Adipocyte (in vitro differentiated cells): ENCODE measurements around the gene FHL3.
"Not testable (repeated sequence)": the region's sequence is repeated elsewhere in the genome, so short reads cannot be mapped to it uniquely, and the experiment has no call there.

Experiments used
- DNase-seq: peaks from one replicate; pipeline ENCODE4 v3.0.0-alpha.2; 2015; ENCODE audit warnings: low read depth
- H3K27me3 ChIP-seq: replicated peaks from 2 replicates; pipeline ENCODE4 v1.7.0; 2013; ENCODE audit warnings: mild to moderate bottlenecking, low read length, moderate library complexity; ENCODE audit not compliant: control insufficient read depth, insufficient read depth
- H3K36me3 ChIP-seq: 2 replicates; pipeline ENCODE4 v1.7.0; 2013; ENCODE audit warnings: low read length, mild to moderate bottlenecking, moderate library complexity; ENCODE audit not compliant: control insufficient read depth, insufficient read depth, severe bottlenecking
- H3K4me1 ChIP-seq: 2 replicates; pipeline ENCODE4 v1.7.0; 2013; ENCODE audit warnings: mild to moderate bottlenecking, low read length, moderate library complexity; ENCODE audit not compliant: control insufficient read depth, insufficient read depth
- H3K4me3 ChIP-seq: 2 replicates; pipeline ENCODE4 v1.7.0; 2013; ENCODE audit warnings: mild to moderate bottlenecking, low read length, moderate library complexity
- H3K9ac ChIP-seq: 2 replicates; pipeline ENCODE4 v1.7.0; 2013; ENCODE audit warnings: mild to moderate bottlenecking, low read length, moderate library complexity
- H3K9me3 ChIP-seq: 2 replicates; pipeline ENCODE4 v1.7.0; 2013; ENCODE audit warnings: mild to moderate bottlenecking, low read length, moderate library complexity; ENCODE audit not compliant: control insufficient read depth

The FHL3 gene

GRCh38 chr1:38044221-38045215 is 39.2 kb upstream of the FHL3 start:
- peaks cover 72% of the 10 kb centered on the region for H3K27me3 ChIP-seq
- H3K4me3 ChIP-seq = peak overlapping the region; percentile 68
- H3K9me3 ChIP-seq = no peaks in the 10 kb centered on the region
- H3K4me1 ChIP-seq = peaks cover 7% of the 10 kb centered on the region
- DNase-seq = no peak
- H3K36me3 ChIP-seq = no peaks in the 10 kb centered on the region
- H3K9ac ChIP-seq = no peak overlapping the region

GRCh38 chr1:38043036-38043747 is 37.9 kb upstream of the FHL3 start:
- DNase-seq = no peak
- Histone ChIP-seq H3K36me3 (no peaks in the 10 kb centered on the region), H3K4me3 (no peak overlapping the region), H3K9ac (no peak overlapping the region), H3K9me3 (no peaks in the 10 kb centered on the region), H3K27me3 (peaks cover 60% of the 10 kb centered on the region), H3K4me1 (peaks cover 15% of the 10 kb centered on the region)

GRCh38 chr1:38041936-38042834 is 36.9 kb upstream of the FHL3 start:
- H3K4me3 ChIP-seq = no peak overlapping the region
- H3K4me1 ChIP-seq = peaks cover 10% of the 10 kb centered on the region
- H3K9me3 ChIP-seq = no peaks in the 10 kb centered on the region
- DNase-seq = no peak
- peaks cover 53% of the 10 kb centered on the region for H3K27me3 ChIP-seq
- H3K9ac ChIP-seq = no peak overlapping the region
- H3K36me3 ChIP-seq = no peaks in the 10 kb centered on the region

- Histone ChIP-seq H3K27me3 (peaks cover 51% of the 10 kb centered on the region), H3K36me3 (no peaks in the 10 kb centered on the region), H3K9ac (no peak overlapping the region), H3K4me1 (peaks cover 10% of the 10 kb centered on the region), H3K9me3 (no peaks in the 10 kb centered on the region), H3K4me3 (no peak overlapping the region)
- DNase-seq = no peak
These were observed 34.2 kb upstream of the FHL3 start for GRCh38 chr1:38039331-38040088.

- Histone ChIP-seq H3K27me3 (peaks cover 44% of the 10 kb centered on the region), H3K9me3 (no peaks in the 10 kb centered on the region), H3K4me1 (peaks cover 7% of the 10 kb centered on the region), H3K36me3 (no peaks in the 10 kb centered on the region), H3K4me3 (no peak overlapping the region), H3K9ac (no peak overlapping the region)
- DNase-seq = peak; percentile 31
These were observed 33.5 kb upstream of the FHL3 start for GRCh38 chr1:38038861-38039260.

GRCh38 chr1:38037221-38037939 is 32.1 kb upstream of the FHL3 start:
- peaks cover 29% of the 10 kb centered on the region for H3K27me3 ChIP-seq
- no peak for DNase-seq
- H3K36me3 ChIP-seq = no peaks in the 10 kb centered on the region

DNA sequence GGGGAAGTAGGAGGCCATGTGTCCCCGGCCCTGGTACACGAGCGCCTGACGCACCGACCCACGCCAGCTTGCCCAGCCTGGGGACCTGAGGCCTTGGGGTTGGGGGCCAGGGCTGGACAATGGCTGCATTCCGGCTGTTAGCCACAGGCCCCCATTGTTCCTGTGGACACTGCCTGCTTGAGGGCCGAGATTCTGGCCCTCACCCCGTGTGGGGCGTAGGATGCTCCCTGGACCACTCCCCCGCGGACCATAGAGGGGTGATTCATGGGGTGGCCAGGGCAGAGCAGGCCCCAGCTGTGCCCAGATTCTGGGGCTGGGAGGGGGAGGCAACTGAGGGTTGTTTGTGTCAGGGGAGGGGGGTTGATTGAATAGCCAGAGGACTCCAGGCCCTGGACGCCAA is 29.6 kb upstream of the FHL3 start:
- no peak for DNase-seq
- Histone ChIP-seq H3K9ac (no peak overlapping the region), H3K4me3 (no peak overlapping the region), H3K4me1 (peaks cover 17% of the 10 kb centered on the region), H3K9me3 (no peaks in the 10 kb centered on the region), H3K36me3 (no peaks in the 10 kb centered on the region), H3K27me3 (peaks cover 4% of the 10 kb centered on the region)

More at GRCh38 chr1:38037221-38037939, 32.1 kb upstream of the FHL3 start:
- Histone ChIP-seq H3K9ac (no peak overlapping the region), H3K4me1 (peaks cover 7% of the 10 kb centered on the region), H3K4me3 (no peak overlapping the region), H3K9me3 (no peaks in the 10 kb centered on the region)

- not testable (repeated sequence) for DNase-seq, H3K4me3 ChIP-seq, H3K9me3 ChIP-seq
These were observed 27.7 kb upstream of the FHL3 start for GRCh38 chr1:38032992-38033391.

DNA sequence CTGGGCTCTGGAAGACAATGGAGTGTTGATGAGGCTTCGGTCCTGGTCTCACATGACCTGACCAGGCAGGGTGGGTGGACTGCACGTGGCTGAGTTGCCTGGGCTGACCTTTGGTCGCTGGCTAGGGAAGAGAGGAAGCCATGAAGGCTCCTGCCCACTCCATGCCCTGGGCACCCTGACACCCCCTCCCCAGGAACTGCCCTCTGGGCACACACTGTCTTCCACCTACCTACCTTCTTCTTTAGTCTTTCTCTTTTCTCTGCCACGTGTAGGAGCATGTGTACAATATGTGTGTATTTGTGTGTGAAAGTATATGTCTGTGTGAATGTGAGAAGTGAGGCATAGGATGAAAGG is 26.2 kb upstream of the FHL3 start:
- Histone ChIP-seq H3K27me3 (no peaks in the 10 kb centered on the region), H3K9ac (no peak overlapping the region), H3K36me3 (no peaks in the 10 kb centered on the region), H3K9me3 (no peaks in the 10 kb centered on the region), H3K4me3 (no peak overlapping the region), H3K4me1 (peaks cover 26% of the 10 kb centered on the region)
- DNase-seq = no peak

More at GRCh38 chr1:38032992-38033391, 27.7 kb upstream of the FHL3 start:
- not testable (repeated sequence) for H3K27me3 ChIP-seq, H3K36me3 ChIP-seq, H3K9ac ChIP-seq
- peaks cover 26% of the 10 kb centered on the region for H3K4me1 ChIP-seq
